ELF-1 (cell line): ENCODE results near the gene BEX4.

ENCODE experiments used
- DNase-seq: peaks from one replicate; pipeline ENCODE4 v3.0.0-alpha.2; 2016; ENCODE audit warnings: low read depth, low spot score

The BEX4 gene

GRCh38 chrX:103236296-103236695 is 21.4 kb downstream of the BEX4 start:
- no peak for DNase-seq

DNA sequence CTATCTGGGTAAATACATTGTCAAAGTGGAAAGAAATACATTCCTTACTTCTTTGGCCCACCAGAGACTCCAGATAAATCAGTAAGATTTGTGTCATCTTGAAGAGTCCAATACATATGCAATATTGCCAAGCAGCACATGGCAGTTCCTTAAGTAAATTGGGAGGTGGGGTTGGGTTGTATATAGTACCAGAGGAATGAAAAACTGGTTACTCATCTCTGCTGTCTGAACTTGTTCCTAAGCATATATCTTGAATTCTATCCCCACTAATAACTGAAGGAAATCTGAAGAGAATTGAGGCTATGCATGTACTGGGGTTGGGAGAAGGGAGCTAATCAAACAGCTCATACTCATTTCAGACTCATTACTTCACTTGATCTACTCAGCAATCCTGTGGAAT is 25.2 kb downstream of the BEX4 start:
- DNase-seq: no peak

DNA sequence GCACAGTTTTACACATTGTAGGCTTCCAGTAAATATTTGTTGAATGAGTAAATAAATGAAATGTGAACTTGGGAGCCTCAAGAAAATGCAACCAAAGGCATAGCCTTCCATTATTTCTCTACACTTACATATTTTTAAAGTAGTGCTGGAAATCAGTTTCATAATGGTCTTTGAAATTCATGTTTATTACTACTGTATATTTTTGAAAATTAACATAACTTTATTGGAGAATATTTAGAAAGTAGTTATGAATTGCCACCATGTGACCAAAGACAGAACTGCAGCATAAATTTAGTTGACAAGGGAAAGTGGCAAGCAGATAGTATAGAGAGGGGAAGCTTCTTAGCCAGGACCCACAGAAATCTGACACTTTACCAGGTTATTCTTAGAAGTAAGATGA is 33.6 kb downstream of the BEX4 start:
- DNase-seq: no peak

- no peak for DNase-seq
These were observed 34.9 kb downstream of the BEX4 start for GRCh38 chrX:103249805-103250204.

- DNase-seq: peak; percentile 87
These were observed 36.1 kb downstream of the BEX4 start for GRCh38 chrX:103250977-103251376.

DNA sequence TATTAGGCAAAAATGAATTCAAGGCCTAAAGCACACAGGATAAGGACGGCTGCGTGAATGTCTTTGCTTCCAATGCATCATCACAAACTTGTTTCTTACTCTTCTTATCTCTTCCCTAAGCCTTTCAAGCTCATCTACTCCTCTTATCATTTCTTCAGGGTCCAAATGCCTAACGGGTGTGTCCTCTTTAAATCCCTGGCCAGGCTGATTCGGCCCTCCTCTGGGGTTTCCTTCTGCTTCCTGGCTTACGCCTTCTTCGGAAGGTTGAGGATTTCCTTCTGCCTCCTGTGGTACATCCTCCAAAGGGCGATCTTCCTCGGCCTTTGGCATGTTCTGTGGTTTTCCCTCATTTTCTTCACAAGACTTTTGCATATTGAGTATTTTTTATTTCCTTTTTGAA is 38.7 kb downstream of the BEX4 start:
- peak; percentile 51 for DNase-seq

DNA sequence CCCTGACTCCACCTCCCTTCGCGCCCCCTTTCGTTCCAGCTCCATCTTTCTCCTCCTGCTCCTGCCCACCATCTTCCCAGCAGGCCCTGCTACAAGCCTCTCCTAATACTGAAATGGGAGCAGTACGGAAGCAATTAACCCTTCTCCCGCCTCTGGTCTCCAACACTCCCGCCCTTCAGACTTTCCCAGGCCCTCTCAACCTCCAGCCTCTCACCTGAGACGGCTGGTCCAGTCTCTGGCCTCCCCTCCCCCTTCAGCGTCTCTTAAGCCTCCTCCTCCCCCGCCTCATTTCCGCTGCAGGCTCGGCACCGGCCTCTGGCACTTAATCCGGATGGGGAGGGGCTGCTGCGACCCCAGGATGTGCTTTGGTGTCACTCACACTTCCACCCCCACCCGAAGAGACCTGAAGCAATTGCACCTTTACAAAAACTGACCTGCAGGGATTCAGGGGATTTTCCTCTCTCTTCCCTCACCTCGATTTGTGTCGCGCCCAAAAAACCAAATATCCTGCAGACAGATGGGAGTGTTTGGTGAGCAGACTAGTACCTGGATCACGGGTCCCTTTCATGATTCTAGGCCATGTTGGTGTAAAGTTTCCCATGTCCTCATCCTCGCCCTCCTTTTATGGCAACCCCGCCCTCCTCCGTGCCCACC is 39.4 kb downstream of the BEX4 start:
- peak; percentile 98 for DNase-seq

- peak; percentile 94 for DNase-seq
These were observed 40.1 kb downstream of the BEX4 start, which contains the start of gene TCEAL8 for GRCh38 chrX:103254921-103255493. TSS of gene TCEAL8 (minus strand) at chrX:103255155. CDS start at chrX:103253979, 1,176 bp downstream.

DNA sequence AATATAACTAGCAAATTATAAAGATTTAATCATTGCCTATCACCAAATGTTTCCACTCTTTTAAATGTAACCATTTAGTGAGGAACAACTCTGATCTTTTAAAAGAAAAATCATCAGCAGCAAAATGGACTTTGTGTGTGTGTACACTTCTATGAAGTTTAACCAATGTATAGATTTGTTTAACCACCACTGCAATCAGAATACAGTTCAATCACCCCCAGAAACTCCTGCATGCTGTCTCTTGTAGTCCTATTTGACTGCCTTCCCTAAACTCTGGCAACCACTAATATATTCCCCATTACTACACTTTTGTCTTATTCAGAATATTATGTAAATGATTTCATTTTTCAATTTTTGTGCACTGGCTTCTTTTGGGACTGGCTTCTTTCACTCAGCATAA is 41.7 kb downstream of the BEX4 start:
- DNase-seq: no peak

GRCh38 chrX:103258275-103258674 is 43.4 kb downstream of the BEX4 start:
- DNase-seq: no peak
